RPMI8226 (cell line): ENCODE data around the gene CNTNAP2.
"Not testable (repeated sequence)": the region's sequence is repeated elsewhere in the genome, so short reads cannot be mapped to it uniquely, and the experiment has no call there.

Source experiments
- DNase-seq: peaks from one replicate; pipeline ENCODE4 v3.0.0-alpha.2; 2015

The CNTNAP2 gene

DNA sequence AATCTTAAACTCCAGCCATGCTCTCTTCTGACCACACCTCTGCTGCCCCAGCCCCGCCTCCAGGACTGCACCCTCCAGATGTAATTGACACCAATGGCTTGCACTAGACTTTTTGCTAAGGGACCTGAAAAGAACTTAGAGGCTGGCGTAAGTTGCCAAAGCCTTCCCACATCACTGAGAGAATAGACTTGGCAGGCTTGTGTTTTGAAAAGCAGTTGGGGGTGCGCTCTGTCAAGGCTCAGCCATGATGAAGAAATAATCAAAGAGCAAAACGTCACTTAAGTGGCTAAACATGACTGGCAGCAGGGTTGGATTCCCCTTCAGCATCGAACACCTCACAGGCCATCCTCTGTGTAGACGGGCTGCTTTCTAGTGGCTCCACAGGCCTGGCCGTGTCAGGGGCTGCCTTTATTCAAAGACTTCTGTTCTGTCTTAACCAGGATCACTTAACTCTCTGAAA lies 2278.8 kb downstream of the CNTNAP2 start:
- DNase-seq = no peak

DNA sequence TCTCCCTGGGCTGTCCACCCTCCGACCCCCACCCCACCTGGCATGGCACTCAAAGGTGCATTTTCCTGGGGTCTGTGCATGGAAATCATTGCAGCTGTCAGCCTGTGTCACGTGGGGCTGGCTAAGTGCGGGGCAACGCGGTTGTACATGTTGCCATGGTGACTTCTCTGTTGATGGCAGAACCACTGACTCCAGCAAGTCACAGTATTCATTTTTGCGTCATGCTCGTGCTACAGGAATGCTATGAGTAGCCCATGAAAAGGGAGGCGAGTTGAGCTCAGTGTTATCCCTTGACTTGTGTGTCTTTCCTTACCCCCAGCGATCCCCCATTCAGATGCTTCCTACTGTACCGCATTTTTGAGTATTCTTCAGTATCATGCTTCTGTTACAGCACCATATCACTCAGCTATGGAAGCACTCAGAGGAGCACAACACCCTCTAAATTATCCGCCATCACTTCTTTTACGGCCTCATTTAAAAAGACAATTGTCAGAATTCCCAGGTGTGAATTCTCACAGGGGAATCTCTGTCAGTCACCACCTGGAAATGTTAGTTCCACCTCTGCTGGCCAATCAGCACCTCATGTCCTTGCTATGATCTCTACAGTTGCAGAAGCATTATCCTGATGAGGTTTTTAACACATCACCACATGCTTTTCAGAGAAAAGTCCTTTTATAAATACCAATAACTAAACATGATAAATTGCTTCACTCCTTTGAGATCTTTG lies 2279.6 kb downstream of the CNTNAP2 start:
- peak; percentile 23 for DNase-seq

DNA sequence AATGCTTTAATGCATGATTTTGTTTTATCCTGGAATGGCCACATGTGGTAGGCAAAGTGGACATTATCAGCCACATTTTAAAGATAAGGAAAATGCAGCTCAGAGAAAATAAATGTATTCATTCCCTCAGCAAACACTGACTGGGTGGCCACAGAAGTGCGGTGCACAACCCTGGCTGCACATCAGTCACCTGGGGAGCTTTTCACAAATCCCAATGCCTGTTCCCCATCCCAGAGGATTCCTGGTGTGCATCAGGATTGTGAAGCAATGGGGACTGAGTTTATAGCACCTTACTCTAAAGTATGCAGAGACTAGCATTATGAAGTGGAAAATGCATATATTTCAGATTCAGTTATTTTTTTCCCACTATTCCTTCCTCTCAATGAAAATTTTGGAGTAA lies 2280.5 kb downstream of the CNTNAP2 start:
- no peak for DNase-seq

DNA sequence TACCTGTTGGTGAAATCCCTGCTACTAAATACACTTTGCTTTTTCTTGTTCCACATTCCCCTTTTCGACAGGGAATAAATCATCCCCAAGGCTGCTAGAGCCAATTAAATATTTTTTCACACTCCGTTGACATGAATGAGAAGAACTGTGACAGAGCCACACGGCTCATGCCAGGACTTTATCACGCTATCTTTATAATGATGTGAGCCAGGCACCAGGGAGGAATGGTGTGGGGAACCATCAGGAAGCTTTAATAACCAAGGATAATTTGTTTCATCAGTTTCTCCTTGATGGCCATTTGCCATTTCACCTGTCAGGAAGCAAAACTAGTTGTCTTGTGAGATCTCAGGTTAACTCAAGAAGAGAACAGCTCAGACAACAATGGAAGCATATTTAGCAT lies 2280.9 kb downstream of the CNTNAP2 start:
- DNase-seq = no peak

DNA sequence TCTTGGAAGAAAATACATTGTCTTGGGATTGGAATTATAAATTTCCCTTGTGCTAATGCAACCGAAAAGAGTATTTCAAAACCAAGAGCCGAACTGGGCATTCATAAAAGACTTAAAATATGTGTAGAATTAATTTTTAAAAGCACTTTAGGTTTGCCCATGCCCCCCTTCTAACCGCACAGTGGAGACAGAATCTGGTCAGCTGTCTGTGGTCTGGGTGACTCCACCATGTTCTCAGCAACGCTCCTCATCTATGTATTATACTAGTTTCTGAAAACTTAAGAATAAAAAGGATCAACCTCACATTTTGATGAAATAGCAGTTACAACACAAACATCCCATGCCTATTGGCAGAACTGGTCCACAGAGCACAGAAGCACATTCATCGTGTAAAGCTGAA lies 2281.4 kb downstream of the CNTNAP2 start:
- peak; percentile 30 for DNase-seq

DNA sequence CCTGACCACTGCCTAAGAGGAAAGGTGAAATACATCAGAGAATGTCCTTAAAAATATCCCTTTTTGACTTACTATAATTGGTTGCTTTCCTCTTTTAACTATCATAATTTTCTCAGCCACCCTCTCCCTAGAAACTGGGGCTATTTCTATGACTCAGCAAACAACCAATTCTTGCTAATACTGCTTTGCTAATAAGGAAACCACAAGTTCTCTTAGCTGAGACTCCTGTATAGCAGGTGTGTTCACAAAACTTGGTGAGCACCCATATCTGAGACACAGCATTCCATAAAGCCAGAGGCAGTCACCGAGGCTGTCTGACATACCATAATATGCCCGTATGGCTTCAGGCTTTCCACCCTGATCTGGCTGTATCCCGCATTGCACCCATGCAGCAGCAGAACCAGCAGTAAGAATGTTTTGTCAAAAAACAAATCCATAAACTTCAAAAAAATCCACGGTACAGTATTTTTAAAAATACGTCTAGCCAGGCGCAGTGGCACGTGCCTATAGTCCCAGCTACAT lies 2282.3 kb downstream of the CNTNAP2 start:
- peak; percentile 75 for DNase-seq

DNA sequence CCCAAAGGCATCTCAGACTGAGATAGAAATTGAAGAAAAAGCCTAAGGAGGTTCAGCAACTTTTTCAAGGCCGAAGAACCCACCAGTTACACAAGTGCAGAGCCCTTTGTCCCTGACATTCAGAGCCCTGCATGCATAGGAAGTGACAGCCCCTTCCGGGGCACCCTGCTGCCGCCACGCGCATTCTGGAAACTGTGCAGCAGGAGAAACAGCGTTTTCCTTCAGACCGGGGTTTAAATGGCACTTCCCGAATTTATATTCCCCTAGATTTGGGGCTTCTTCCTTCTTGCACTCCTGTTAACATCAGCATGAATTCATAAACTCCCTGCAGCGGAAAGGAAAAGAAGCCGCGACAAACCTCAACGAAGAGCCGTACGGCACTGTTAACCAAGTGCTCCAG lies 2283.5 kb downstream of the CNTNAP2 start:
- no peak for DNase-seq

DNA sequence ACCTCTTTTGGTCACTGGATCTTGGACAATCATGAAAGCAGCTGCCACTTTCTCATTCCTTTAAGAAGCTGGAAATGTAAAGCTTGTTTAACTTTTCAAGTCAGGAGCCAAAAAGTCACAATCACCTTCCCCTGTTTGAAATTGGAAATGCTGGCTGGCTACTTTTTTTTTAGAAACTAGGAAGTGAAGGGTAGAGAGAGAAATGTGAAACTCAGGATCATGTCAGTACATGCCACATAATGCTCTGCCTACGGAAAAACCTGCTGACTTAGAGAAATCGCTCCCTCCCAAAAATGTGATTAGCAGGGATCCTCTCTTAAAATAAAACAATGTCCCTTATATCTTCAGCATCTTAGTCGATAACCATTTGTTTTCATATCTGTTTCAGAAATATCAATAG lies 2285.6 kb downstream of the CNTNAP2 start:
- peak; percentile 78 for DNase-seq

DNA sequence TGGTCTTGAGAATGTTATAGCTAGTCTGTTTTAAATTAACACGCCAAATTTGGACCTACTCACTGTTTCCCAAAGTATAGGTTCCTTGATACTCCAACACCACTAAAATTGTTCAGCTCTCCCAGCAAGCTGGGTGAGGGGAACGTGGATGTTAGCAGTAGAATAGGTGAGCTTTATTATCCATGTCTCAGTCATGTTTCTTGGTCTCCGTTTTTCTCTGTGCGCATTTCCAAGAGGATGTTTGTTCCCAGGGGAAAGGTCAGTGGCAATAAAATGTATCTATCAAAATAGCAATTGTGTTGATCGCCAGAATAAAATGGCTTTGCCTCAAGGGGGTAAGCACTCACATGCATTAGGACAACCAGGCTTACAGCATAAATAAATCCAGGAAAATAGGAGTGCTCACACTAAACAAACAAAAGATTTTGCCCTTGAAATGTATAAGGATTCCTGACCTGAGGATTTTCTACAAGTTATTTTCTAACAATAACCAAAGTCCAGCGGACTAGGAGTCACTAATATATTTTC lies 2286.9 kb downstream of the CNTNAP2 start:
- DNase-seq = no peak

DNA sequence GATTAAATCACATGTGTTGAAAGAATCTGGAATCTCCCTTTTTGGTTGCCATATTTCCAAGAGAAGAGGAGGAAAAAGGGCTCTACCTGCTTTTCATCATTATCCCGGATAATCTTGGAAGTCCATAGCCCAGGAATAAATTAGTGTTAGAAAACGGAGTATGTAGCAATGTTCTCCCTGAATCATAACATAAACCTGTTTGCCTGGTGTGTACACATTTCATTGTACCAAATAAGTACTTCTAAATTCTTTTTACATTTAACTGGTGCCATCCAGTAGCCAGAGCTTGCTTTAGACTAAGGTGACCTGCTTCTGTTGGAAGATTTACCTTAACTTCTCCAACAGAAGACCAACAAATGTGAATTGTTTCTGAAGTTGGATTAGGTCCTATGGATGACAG lies 2291.7 kb downstream of the CNTNAP2 start:
- no peak for DNase-seq

DNA sequence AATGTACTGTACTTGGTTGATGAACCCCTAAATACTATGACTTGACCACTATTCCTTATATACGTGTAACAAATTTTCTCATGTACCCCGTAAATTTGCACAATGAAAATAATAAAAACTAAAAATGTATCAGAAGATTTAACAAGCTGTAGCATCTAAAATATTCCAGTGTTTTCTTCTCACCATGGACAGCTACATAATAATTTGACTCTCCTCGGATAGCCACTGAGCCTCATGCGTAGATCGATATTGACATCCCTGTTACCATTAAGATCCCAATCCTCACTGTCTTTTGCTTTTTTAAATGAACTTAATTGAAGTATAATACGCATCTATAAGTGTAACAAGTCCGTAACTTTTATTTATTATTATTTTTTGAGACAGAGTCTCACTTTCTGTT lies 2294.3 kb downstream of the CNTNAP2 start:
- DNase-seq = no peak

DNA sequence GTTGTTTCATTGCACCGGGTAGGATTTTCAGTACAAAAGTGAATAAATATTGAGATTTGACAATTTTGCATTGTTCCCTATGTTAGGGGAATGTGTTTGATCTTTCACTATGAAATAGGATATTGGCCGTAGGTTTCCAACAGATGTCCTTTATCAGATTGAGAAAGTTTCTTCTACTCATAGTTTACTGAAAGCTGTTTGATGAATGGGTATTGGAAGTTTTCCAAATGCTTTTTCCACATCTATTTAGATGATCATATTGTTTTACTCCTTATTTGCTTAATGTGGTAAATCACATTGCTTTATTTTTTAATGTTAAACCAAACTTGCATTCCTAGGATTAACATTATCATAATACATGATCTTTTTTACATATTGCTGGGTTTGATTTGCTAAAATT lies 2296.1 kb downstream of the CNTNAP2 start:
- DNase-seq = no peak

DNA sequence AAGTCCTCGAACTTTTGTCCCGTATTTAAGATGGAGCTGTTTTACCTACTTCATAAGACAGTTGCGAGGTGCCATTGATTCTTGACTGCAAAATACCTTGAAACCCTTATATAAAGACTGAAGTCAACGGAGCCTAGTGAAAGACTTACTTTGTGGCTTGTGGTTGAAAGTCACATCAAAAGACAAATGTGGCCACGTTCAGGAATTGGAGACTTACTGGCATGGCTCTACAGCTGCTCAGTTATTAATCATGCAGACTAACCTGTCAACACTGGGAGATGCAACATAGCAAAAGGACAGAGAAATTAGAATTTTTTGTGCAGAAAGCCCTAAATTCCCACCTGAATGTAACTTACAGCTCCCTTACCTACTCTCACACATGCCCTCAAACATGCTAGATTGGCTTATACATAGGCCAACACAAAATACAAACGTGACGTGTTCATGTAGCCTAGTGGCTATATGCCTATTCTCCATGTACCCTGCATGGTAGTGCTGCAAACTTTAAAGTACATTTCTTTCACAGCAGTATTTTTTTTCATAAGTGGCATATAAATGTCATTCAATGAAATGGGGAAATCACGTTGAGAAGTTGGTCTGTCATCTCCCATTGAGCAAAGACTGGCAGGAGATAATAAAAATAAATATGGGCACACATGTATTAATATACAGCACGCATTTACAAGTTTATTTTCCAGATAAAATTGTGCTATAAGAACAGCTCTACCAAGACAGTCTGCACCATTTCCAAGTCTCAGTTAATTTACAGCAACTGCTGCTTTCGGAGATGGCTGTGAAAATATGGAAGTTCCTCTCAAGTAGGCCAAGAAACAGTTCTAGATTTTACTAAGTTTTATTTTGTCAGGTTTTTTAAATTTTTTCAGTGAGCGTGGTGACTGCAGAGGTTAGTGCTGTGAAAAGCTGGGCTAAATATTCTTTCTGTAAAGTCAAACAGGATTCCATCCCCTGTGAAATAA lies 2303.5 kb downstream of the CNTNAP2 start:
- DNase-seq = peak; percentile 22

DNA sequence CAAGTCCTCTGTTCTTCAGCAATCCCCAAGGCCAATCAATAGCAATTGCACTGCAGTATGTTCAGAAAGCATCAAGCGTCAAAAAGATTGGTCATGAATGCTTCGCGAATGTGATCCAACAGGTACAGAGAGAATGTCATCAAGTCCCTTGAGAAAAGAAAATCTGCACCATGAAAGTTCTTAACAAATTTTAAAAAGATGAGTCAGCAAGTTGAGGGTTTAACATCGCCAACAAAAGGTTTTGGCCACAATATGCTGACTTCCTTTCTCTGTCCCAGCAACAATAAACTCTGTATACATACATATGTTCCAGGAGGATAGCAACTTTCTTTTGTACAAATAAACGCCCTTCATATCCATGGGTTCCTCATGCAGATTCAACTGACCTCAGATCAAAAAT lies 2305.4 kb downstream of the CNTNAP2 start:
- no peak for DNase-seq

DNA sequence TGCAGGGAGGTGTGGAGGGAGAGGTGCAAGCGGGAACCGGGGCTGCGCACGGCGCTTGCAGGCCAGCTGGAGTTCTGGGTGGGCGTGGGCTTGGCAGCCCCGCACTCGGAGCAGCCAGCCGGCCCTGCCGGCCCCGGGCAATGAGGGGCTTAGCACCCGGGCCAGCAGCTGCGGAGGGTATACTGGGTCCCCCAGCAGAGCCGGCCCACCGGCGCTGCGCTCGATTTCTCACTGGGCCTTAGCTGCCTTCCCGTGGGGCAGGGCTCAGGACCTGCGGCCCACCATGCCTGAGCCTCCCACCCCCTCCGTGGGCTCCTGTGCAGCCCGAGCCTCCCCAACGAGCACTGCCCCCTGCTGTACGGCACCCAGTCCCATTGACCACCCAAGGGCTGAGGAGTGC lies 2309.8 kb downstream of the CNTNAP2 start:
- not testable (repeated sequence) for DNase-seq

DNA sequence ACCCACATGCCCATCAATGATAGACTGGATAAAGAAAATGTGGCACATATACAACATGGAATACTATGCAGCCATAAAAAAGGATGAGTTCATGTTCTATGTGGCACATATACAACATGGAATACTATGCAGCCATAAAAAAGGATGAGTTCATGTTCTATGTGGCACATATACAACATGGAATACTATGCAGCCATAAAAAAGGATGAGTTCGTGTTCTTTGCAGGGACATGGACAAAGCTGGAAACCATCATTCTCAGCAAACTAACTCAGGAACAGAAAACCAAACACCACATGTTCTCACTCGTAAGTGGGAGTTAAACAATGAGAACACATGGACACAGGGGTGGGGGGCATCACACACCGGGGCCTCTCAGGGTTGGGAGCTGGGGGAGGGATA lies 2314.1 kb downstream of the CNTNAP2 start:
- not testable (repeated sequence) for DNase-seq

DNA sequence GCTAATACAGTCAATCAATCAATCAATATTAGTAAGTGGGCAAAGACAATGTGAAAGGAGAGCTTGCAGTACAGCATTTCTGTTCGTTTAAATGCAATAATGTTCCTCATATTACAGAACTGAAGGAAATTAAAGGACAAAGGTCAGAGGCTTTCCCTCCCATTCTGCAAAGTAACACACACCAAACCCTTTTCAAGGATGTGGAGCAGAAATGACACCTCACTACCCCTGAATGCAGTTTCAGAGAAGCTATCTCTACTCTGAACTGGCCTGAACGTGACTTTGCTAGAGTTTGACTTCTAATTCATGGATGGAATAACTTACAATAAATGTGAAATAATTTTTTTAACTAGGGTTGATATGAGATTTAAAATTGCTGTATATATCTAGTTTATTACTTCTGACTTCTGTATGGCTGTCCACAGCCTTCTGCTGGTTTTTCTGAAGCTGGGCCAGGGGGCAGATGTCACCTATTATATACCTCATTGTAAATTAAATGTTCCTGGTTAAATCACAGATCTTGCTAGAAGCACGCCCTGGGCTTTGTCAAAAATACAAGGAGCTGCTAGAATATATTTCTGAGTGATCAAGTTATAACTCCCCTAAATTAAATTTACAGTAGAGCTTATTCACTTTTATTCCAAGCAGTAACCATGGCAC lies 2317.1 kb downstream of the CNTNAP2 start:
- no peak for DNase-seq

DNA sequence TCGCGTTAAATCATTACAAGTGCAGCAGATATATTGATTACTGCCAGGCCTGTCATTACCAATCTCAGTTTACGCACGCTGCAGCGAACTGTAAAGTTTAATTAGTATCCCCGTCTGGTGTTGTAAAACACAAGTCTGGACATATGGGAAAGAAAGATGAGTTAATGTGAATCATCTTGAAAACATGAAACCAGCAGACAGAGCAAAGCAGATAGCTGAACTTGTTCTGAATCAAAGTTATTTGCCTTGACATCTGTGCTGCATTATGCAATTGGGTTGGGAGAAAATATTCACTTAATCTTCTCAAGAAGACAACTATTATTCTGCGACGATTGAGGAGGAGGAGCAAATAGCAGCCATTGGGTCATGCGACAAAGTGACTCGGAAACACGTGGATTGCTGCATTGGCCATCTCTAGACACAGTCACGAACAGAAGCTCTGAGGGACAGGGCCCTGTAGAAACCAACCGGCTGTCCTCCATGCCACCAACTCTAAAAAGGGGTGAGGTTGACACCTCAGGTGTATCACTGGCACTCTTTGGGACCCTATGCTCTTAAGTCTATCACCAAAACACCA lies 2317.7 kb downstream of the CNTNAP2 start:
- no peak for DNase-seq

DNA sequence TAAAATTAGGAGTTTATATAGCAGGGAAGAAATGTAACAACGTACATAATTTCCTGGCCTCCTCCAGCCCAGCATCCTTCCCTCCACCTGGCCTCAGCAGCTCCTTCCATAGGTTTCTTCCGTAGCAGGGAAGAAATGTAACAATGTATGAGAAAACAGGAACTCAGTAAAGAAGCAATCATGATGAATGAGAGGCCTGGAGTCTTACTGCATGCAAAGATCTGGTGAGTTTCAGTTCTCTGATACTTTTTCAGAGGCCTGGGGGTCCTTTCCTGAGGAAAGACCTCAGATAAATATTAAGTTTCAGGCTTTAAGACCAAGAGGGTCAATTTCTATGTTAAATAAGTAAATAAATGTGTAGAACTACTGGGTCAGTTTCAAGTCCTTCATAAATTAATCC lies 2318.3 kb downstream of the CNTNAP2 start:
- DNase-seq = no peak

DNA sequence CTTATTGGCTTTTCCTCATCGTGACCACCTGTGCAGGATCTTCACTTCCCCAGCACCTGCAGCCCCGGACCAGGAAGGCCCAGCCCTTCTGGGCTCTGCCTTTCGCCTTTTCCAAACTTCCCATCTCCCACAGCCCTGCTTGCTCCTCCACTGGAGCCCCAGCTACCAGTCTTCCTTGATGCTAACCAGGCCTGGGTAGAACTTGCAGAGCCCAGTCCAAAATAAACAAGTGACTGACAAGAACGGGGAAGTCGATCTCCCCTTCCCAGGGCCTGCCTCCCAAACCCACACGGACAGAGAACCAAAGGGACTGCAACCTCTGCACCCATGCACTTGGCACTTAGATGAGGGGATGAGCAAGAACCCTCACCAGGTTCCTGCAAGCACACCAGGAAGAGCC lies 2319.1 kb downstream of the CNTNAP2 start:
- DNase-seq = no peak

DNA sequence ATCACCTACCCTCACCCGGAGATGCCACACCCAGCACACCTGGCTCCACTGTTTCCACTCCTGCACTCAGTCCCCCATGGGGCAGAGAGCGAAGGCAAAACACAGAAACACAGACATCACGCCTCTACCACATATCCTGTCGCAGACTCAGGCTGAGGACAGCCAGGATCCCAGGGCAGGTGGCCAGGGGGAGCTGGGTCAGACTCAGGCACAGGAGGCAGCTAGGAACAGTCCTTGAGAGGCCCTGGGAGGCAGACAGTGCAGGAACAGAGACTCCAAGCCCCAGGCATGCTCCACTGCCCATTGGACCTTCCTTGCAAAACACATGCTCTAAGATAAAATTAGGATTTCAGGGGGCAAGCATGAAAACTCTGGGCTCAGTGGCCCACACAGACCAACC lies 2319.5 kb downstream of the CNTNAP2 start:
- DNase-seq = no peak

DNA sequence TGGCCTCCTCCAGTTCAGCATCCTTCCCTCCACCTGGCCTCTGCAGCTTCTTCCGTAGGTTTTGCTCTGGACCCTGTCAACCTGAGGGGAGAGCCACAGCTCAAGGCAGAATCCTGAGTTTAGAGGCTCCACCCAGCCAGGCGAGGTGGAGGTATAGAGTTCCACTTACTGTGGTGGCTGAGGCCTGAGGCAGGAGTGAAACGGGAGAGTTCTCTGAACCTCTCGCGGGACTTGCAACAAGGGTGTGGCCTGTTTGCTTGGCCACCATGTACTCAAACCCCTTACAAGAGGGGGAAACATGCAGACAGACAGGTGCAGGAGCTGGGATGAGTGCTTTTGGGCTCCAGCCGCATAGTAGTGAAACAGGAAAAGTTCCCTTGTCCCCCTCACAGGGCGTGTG lies 2320.0 kb downstream of the CNTNAP2 start:
- DNase-seq = peak; percentile 27

DNA sequence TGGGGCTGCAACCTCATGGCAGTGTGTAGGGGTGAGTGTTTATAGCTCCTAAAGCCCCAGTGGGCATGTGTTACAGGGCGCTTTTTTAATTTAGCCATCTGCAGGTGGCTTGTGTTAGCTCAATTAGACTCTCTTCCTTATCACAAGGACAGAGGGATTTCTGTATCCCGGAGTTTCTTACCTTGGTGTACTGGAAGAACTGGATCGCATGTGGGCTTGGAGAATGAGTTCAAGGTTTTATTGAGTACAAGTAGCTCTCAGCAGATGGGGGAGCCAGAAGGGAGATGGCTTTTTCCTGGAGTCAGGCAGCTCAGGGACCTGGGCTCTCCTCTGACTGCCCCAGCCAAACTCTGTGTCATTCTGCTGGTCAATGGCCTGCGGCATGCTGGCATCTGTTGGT lies 2320.4 kb downstream of the CNTNAP2 start:
- no peak for DNase-seq
